RWPE1 (cell line): ENCODE measurements around the gene SLX9.
"Not testable (repeated sequence)": the region's sequence is repeated elsewhere in the genome, so short reads cannot be mapped to it uniquely, and the experiment has no call there.

Experiments
- CTCF ChIA-PET: fragments of 350-600 bp; sonication (Branson Sonifier 250); formaldehyde crosslinking; extraction: SDS; loops from one replicate; lab custom pipeline; 2021; lab: Yijun Ruan, JAX
- POLR2A ChIA-PET: fragments of 400-600 bp; formaldehyde crosslinking; extraction: SDS; loops from one replicate; lab custom pipeline; 2020; ENCODE audit warnings: antibody characterized with exemption; ENCODE audit not compliant: low non-redundant PET; lab: Yijun Ruan, JAX
- DNase-seq: peaks from one replicate; pipeline ENCODE4 v3.0.0; 2012; ENCODE audit warnings: low spot score
- H3K27ac ChIP-seq: fragments of 450-650 bp; 2 replicates; pipeline ENCODE4 v1.5.1; 2017
- CTCF ChIP-seq: fragments of 450-650 bp; conservative IDR thresholded peaks from 2 replicates; pipeline ENCODE4 v1.5.1; 2017; ENCODE audit warnings: low read depth, mild to moderate bottlenecking

Gene SLX9

GRCh38 chr21:44925378-44925755 is 14.5 kb upstream of the SLX9 start:
- no peak for DNase-seq
- ChIA-PET POLR2A (interaction anchor here (0.6 kb wide), 1 partner anchor 540 kb away, joined by 3 read pairs; no protein-coding TSS in a partner anchor), CTCF (interaction anchor here (0.7 kb wide), 1 partner anchor 471 kb away, joined by 3 read pairs; no protein-coding TSS in a partner anchor)
- no peak for TF ChIP-seq CTCF
- H3K27ac ChIP-seq, result peak overlapping the region; percentile 37; the same call in 1 of the 2 replicates

DNA sequence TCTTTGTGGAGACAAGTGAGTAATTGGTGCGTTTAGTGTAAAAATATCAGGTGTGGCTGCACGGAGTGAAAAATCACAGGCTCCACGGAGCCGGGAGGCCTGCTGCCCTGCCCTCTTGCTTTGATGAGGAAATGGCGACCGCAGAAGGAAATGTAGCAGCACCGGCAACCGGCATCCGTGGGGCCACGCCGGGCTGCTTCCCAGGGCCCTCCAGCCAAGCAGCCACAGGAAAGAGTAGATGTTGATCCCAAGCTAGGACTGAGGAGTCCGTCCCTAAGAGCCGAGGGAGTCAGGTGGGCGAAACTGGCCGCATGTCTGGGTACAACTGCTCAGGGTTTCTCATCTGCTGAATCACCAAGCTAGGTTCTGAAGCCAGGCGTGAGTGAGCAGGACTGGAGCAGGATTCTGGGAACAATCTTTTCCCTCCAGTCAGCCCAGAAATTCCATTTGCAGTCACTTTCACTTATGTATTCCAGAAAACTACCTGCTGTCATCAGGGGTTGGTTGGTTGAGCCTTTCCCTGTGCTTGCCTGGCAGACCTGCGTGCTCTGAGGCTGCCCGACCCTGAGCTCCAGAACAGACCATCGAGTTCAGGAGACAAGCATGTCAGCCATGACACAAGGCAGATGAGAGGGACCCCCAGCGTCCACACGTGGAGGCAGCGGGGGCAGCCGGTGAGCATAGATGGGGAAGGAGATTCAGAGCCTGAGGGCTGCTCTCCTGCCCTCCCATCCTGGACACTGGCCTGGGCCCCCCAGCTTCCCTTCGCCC is 13.3 kb upstream of the SLX9 start:
- 0 out of 2 replicates have a peak overlapping the region, but pooled peaks have one; percentile 6 for H3K27ac ChIP-seq
- DNase-seq, result no peak
- TF ChIP-seq CTCF, result no peak
- ChIA-PET POLR2A (interaction anchor here (1.0 to 1.2 kb wide), 2 partner anchors 86 to 125 kb away, joined by 3 to 6 read pairs; partner anchors contain the start of gene UBE2G2), CTCF (interaction anchor here (1.9 kb wide), 1 partner anchor 15 kb away, joined by 10 read pairs; no protein-coding TSS in a partner anchor)

GRCh38 chr21:44927259-44927586 is 12.6 kb upstream of the SLX9 start:
- H3K27ac ChIP-seq, result peak overlapping the region; percentile 66
- ChIA-PET CTCF (interaction anchor here (0.6 to 1.9 kb wide), 6 partner anchors 8 to 126 kb away, joined by 3 to 10 read pairs (median 4); partner anchors contain the start of gene UBE2G2), POLR2A (interaction anchor here (0.5 to 1.2 kb wide), 3 partner anchors 86 to 125 kb away, joined by 3 to 6 read pairs (median 3); partner anchors contain the start of gene UBE2G2)
- no peak for TF ChIP-seq CTCF
- no peak for DNase-seq

DNA sequence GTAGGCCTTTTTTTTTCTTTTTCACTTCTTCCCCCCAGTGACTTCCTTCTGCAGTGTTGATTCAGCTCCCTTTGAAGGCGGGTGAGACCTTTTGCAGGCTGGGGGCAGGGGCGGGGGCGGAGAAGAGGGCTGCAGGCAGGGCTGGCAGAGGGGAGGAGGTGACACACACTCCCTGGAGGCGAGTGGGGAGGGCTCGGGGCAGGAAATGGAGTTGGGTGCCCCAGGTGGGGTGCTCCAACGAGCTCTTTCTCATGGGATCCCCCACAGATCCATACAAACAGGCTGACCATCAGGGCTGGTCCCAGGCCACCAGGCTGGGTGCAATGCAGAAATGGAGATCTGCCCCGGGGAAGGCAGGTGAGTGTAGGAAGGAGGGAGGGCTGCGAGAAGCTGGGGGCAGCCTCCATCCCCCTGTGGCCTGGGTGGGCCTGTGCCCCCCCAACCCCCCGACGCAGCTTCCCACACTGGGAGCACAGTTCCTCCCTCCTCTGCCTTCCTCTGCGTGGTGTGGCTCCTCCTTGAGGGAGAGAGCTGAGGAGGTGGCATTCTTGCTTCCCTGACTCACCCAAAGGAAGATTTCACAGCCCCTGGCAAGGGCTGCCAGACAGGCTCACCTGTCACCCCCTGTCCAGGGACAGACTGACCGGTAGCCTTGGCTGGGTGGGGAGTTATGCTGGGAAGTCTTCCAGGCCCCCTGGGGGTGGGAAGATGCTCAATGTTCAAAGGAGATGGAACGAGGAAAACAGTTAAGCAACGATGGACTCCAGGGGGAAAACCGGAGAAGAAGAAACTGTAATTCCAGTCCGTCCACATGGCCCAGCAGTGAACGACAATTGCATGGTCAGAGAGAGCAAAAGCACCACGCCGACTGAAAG is 12.0 kb upstream of the SLX9 start:
- no peak for TF ChIP-seq CTCF
- ChIA-PET POLR2A (interaction anchor here (0.5 to 1.2 kb wide), 7 partner anchors 17 to 126 kb away, joined by 3 to 9 read pairs (median 4); partner anchors contain the start of gene UBE2G2), CTCF (interaction anchor here (0.6 to 1.9 kb wide), 9 partner anchors 8 to 624 kb away, joined by 3 to 10 read pairs (median 3); partner anchors contain the start of gene UBE2G2)
- peak overlapping the region; percentile 66 for H3K27ac ChIP-seq
- DNase-seq, result peak; percentile 84

GRCh38 chr21:44928500-44929241 is 11.2 kb upstream of the SLX9 start:
- not testable (repeated sequence) for DNase-seq
- ChIA-PET POLR2A (interaction anchor here (0.6 kb wide), 4 partner anchors 16 to 118 kb away, joined by 4 to 9 read pairs (median 4); no protein-coding TSS in a partner anchor), CTCF (interaction anchor here (0.9 to 1.9 kb wide), 6 partner anchors 9 to 127 kb away, joined by 3 to 10 read pairs (median 6); partner anchors contain the start of genes SLX9 and UBE2G2)
- H3K27ac ChIP-seq, result peak overlapping the region; percentile 66

GRCh38 chr21:44929242-44929798 is 10.5 kb upstream of the SLX9 start:
- TF ChIP-seq CTCF, result no peak
- no peak for DNase-seq
- H3K27ac ChIP-seq, result no peak overlapping the region
- POLR2A ChIA-PET, result no interaction called here
- CTCF ChIA-PET, result interaction anchor here (0.6 to 1.2 kb wide), 3 partner anchors 11 to 157 kb away, joined by 3 to 7 read pairs (median 5); partner anchors contain the start of gene SLX9
